IMR-90 (cell line): ENCODE results near the gene MEST.

Experiments used
- BHLHE40 ChIP-seq: fragments of 150-350 bp; IDR thresholded peaks from 2 replicates; pipeline ENCODE4 v1.6.1; 2016; ENCODE audit warnings: mild to moderate bottlenecking, low read depth, low read length
- CEBPB ChIP-seq: IDR thresholded peaks from 2 replicates; pipeline ENCODE4 v1.6.1; 2012; ENCODE audit warnings: low read depth, low read length, improper control_type of control experiment
- CHD1 ChIP-seq: IDR thresholded peaks from 2 replicates; pipeline ENCODE4 v1.6.1; 2012; ENCODE audit warnings: low read depth, low read length, improper control_type of control experiment
- FOS ChIP-seq: fragments of 150-350 bp; IDR thresholded peaks from 2 replicates; pipeline ENCODE4 v1.6.1; 2016; ENCODE audit warnings: low read depth, low read length
- MAFK ChIP-seq: IDR thresholded peaks from 2 replicates; pipeline ENCODE4 v1.6.1; 2012; ENCODE audit warnings: low read depth, low read length, improper control_type of control experiment
- MAZ ChIP-seq: IDR thresholded peaks from 2 replicates; pipeline ENCODE4 v1.6.1; 2012; ENCODE audit warnings: low read depth, mild to moderate bottlenecking, low read length, improper control_type of control experiment, moderate library complexity, borderline replicate concordance
- NFE2L2 ChIP-seq: fragments of 150-350 bp; IDR thresholded peaks from 2 replicates; pipeline ENCODE4 v1.6.1; 2016; ENCODE audit warnings: low read depth, mild to moderate bottlenecking, low read length
- POLR2A ChIP-seq: IDR thresholded peaks from 2 replicates; pipeline ENCODE4 v1.6.1; 2012; ENCODE audit warnings: mild to moderate bottlenecking, low read depth, low read length
- RAD21 ChIP-seq: IDR thresholded peaks from 2 replicates; pipeline ENCODE4 v1.6.1; 2012; ENCODE audit warnings: low read length, improper control_type of control experiment
- RCOR1 ChIP-seq: IDR thresholded peaks from 2 replicates; pipeline ENCODE4 v1.6.1; 2012; ENCODE audit warnings: mild to moderate bottlenecking, low read length, improper control_type of control experiment; ENCODE audit not compliant: insufficient replicate concordance
- SMC3 ChIP-seq: fragments of 150-350 bp; IDR thresholded peaks from 2 replicates; pipeline ENCODE4 v1.6.1; 2016; ENCODE audit warnings: low read depth, mild to moderate bottlenecking, antibody characterized with exemption, low read length, moderate library complexity
- TF ChIP-seq, protein P1 (sequence below): conservative IDR thresholded peaks from 2 replicates; pipeline ENCODE4 v1.5.1; 2012; ENCODE audit warnings: mild to moderate bottlenecking, low read depth, low read length, improper control_type of control experiment
- TF ChIP-seq, protein P2 (sequence below): fragments of 150-350 bp; IDR thresholded peaks from 2 replicates; pipeline ENCODE4 v1.6.1; 2017; ENCODE audit warnings: mild to moderate bottlenecking, antibody characterized with exemption, low read length, low read depth

DNA sequence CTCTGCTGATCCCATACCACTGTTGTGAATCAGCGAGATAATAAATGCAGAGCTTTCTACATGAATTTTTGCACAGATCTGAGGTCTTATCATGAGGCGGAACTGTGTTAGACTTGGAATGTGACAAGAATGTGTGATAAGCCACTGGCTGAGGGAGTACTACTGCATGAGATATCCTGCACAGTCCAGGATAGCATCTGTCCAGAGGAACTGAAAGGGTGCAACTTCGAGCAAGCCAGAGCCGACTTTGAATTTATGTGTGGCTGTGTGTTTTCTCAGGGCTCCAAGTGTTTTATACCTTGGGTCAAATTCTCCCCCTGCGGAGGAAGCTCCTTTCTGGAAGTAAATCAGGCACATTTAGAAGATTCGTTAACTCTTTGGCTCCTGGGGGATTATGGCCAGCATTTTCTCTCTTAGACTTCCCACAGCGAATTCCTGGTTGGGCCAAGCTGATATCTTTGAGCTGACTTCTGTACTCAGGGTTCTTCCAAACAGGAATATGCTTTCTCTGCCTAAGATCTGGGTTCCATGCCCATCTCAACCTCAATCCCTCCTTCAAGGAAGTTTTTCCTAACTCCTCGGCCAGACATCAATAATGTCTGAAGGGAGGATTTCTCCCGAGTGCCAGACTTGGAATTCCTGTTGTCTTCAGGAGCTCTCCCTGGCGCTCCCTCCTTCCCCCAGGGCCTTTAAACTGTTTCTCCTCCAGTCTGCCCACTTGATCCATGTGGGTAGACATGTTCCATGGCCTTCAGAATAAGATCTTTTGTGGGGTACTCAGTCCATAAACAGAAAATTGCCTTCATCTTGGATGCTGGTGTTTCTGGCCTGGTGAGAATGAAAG, 2.5 kb upstream of the MEST start:
- TF ChIP-seq, protein P1, sequence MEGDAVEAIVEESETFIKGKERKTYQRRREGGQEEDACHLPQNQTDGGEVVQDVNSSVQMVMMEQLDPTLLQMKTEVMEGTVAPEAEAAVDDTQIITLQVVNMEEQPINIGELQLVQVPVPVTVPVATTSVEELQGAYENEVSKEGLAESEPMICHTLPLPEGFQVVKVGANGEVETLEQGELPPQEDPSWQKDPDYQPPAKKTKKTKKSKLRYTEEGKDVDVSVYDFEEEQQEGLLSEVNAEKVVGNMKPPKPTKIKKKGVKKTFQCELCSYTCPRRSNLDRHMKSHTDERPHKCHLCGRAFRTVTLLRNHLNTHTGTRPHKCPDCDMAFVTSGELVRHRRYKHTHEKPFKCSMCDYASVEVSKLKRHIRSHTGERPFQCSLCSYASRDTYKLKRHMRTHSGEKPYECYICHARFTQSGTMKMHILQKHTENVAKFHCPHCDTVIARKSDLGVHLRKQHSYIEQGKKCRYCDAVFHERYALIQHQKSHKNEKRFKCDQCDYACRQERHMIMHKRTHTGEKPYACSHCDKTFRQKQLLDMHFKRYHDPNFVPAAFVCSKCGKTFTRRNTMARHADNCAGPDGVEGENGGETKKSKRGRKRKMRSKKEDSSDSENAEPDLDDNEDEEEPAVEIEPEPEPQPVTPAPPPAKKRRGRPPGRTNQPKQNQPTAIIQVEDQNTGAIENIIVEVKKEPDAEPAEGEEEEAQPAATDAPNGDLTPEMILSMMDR, result no peak
- TF ChIP-seq CEBPB (no peak), FOS (no peak), NFE2L2 (no peak), SMC3 (no peak), MAFK (no peak), POLR2A (no peak), BHLHE40 (no peak), MAZ (no peak), RAD21 (0 out of 2 replicates have a peak, but pooled peaks have one; percentile 4), CHD1 (no peak), RCOR1 (peak; percentile 57)
- TF ChIP-seq, protein P2, sequence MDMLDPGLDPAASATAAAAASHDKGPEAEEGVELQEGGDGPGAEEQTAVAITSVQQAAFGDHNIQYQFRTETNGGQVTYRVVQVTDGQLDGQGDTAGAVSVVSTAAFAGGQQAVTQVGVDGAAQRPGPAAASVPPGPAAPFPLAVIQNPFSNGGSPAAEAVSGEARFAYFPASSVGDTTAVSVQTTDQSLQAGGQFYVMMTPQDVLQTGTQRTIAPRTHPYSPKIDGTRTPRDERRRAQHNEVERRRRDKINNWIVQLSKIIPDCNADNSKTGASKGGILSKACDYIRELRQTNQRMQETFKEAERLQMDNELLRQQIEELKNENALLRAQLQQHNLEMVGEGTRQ, result no peak
